Esophagus squamous epithelium (tissue), 5 donors: ENCODE measurements around the gene DNMT3A. TPM values are rescaled to one million over a fixed set of nuclear protein-coding genes. Genes with fewer than 3 reads are reported as not detected.

Experiments used
- DNase-seq: peaks from one replicate; lab custom pipeline; 2025; lab: John Stamatoyannopoulos, UW
- H3K27ac ChIP-seq, 4 donors: fragments of 200-600 bp; sonication (generic); one replicate each; pipeline ENCODE4 v1.5.1; 2016 to 2019; ENCODE audit warnings: mild to moderate bottlenecking in 1 of 4
- H3K27me3 ChIP-seq, 4 donors: fragments of 200-600 bp; sonication (generic); 1 replicate in 3 of 4; 2 replicates in 1 of 4; pipeline versions ENCODE4 v1.5.1 to v1.6.0; 2017 to 2021; ENCODE audit warnings: antibody characterized with exemption in 1 of 4
- H3K36me3 ChIP-seq, 3 donors: fragments of 200-600 bp; sonication (generic); one replicate each; pipeline ENCODE4 v1.5.1; 2016 to 2019
- H3K4me1 ChIP-seq, 3 donors: fragments of 200-600 bp; sonication (generic); one replicate each; pipeline ENCODE4 v1.5.1; 2017 to 2019
- H3K4me3 ChIP-seq, 4 donors: fragments of 200-600 bp; sonication (generic); 1 replicate in 3 of 4; 2 replicates in 1 of 4; pipeline ENCODE4 v1.5.1; 2016 to 2019; ENCODE audit warnings: mild to moderate bottlenecking in 2 of 4, moderate library complexity in 1 of 4
- H3K9me3 ChIP-seq, 3 donors: fragments of 200-600 bp; sonication (generic); one replicate each; pipeline ENCODE4 v1.5.1; 2016 to 2019
- POLR2A ChIP-seq, 4 donors: fragments of 450-650 bp; IDR thresholded peaks; one replicate each; pipeline ENCODE4 v1.6.1; 2017; ENCODE audit warnings: antibody characterized with exemption in 4 of 4, mild to moderate bottlenecking in 4 of 4, moderate library complexity in 3 of 4
- WGBS, 2 donors: methylation state at CpG; one replicate each; pipeline ENCODE4 v1.1.5; 2018; 5-methylcytosine and 5-hydroxymethylcytosine counted together
- intact Hi-C: fragments of 100-400 bp; cut with DNase I; formaldehyde crosslinking; loops from one replicate; pipeline ENCODE4 v1.15.0; 2022
- total RNA-seq, 4 donors: library from RNA; depleted of rRNA; stranded (reverse); fragments of >200 nt; gene quantifications; one replicate each; pipeline ENCODE4 v1.1.0, GENCODE V29; 2016
- TF ChIP-seq, protein P1 (sequence below), 6 experiments: fragments of 450-650 bp in 4 of 6; fragments of 200-600 bp in 2 of 6; sonication (generic) in 2 of 6; IDR thresholded peaks; one replicate each; pipeline ENCODE4 v1.5.1; 2016 to 2019; ENCODE audit warnings: antibody characterized with exemption in 6 of 6, mild to moderate bottlenecking in 4 of 6, moderate library complexity in 4 of 6
- donor health status: DM: yes; HTN: yes; CAD: no.

DNMT3A gene
- total RNA-seq, 4 donors from 2014 or later: 4.1 to 13.6 (median 8.2) TPM

GRCh38 chr2:25361261-25362048 is 19.7 kb upstream of the DNMT3A start:
- Histone ChIP-seq H3K27ac (peak overlapping the region in 3 of 4 donors; percentile 31 to 81 (median 48)), H3K36me3 (no peaks in the 10 kb centered on the region), H3K27me3 (no peaks in the 10 kb centered on the region), H3K9me3 (no peaks in the 10 kb centered on the region), H3K4me1 (peaks cover 5 to 43% (median 17%) of the 10 kb centered on the region in 3 donors), H3K4me3 (peak overlapping the region; percentile 28 to 56 (median 38))
- TF ChIP-seq, protein P1, sequence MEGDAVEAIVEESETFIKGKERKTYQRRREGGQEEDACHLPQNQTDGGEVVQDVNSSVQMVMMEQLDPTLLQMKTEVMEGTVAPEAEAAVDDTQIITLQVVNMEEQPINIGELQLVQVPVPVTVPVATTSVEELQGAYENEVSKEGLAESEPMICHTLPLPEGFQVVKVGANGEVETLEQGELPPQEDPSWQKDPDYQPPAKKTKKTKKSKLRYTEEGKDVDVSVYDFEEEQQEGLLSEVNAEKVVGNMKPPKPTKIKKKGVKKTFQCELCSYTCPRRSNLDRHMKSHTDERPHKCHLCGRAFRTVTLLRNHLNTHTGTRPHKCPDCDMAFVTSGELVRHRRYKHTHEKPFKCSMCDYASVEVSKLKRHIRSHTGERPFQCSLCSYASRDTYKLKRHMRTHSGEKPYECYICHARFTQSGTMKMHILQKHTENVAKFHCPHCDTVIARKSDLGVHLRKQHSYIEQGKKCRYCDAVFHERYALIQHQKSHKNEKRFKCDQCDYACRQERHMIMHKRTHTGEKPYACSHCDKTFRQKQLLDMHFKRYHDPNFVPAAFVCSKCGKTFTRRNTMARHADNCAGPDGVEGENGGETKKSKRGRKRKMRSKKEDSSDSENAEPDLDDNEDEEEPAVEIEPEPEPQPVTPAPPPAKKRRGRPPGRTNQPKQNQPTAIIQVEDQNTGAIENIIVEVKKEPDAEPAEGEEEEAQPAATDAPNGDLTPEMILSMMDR (IDR thresholded peaks at IDR 0.05): no peak
- no peak for TF ChIP-seq POLR2A (IDR thresholded peaks at IDR 0.05)
- 50 to 78% methylated on average over 17 to 18 of the region's 34 CpGs for WGBS, 2 donors
- DNase-seq: no peak
- intact Hi-C loops: no loop called here

DNA sequence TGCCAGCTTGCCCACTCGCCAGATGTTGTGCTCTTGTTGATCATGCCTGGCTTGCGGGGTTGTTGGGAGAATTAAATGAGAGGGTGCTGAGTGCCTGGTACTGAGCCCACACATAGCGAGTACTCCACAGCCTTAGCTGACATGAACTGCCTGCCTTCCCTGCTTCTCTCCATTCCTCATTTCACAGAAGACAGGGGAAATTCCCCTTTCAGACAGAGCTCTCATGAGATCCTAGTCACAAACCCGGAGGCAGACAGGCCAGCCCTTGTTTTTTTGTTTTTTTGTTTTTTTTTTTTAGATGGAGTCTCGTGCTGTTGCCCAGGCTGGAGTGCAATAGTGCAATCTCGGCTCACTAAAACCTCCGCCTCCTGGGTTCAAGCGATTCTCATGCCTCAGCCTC is 17.1 kb upstream of the DNMT3A start:
- H3K9me3 ChIP-seq: no peaks in the 10 kb centered on the region

GRCh38 chr2:25358249-25358815 is 16.6 kb upstream of the DNMT3A start:
- intact Hi-C loops: no loop called here
- DNase-seq: no peak
- H3K27me3 ChIP-seq: no peaks in the 10 kb centered on the region
- no peak overlapping the region for H3K27ac ChIP-seq
- H3K9me3 ChIP-seq: no peaks in the 10 kb centered on the region
- TF ChIP-seq, protein P1 (IDR thresholded peaks at IDR 0.05): no peak
- TF ChIP-seq POLR2A (IDR thresholded peaks at IDR 0.05): no peak
- no peaks in the 10 kb centered on the region for H3K36me3 ChIP-seq
- H3K4me1 ChIP-seq: peaks cover 5 to 18% (median 8%) of the 10 kb centered on the region in 3 donors
- WGBS, 2 donors: 93 to 98% methylated on average over 4 to 5 of the region's 6 CpGs
- H3K4me3 ChIP-seq: no peak overlapping the region

More for the DNA sequence above, 17.1 kb upstream of the DNMT3A start:
- intact Hi-C loops: no loop called here
- WGBS, 2 donors: 59 to 83% methylated on average over 5 to 8 of the region's 8 CpGs
- Histone ChIP-seq H3K4me1 (peaks cover 5 to 23% (median 8%) of the 10 kb centered on the region in 3 donors), H3K4me3 (no peak overlapping the region), H3K27me3 (no peaks in the 10 kb centered on the region), H3K36me3 (no peaks in the 10 kb centered on the region), H3K27ac (no peak overlapping the region)
- no peak for DNase-seq
- TF ChIP-seq, protein P1 (IDR thresholded peaks at IDR 0.05): no peak
- TF ChIP-seq POLR2A (IDR thresholded peaks at IDR 0.05): no peak

DNA sequence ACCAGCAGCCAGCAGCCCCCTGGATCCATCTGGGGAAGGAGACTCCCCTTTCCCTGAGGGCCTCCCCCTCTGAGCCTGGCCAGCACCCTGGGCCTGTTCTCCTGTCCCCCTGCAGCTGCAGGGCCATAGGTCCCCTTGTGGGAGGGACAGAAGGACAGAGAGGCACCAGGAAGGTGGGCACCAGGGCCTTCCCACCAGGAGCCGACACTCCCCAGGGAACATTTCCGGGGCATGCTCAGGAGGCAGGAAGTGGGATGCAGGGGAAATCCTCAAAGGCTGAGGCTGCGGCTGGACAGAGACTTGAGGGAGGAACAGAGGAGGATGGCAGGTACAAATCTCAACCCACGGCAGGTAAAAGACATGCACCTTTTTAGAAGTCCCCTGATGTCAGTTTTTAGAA is 14.4 kb upstream of the DNMT3A start:
- intact Hi-C loops: no loop called here
- no peak overlapping the region for H3K4me3 ChIP-seq
- H3K4me1 ChIP-seq: no peaks in the 10 kb centered on the region
- H3K27me3 ChIP-seq: no peaks in the 10 kb centered on the region
- TF ChIP-seq POLR2A (IDR thresholded peaks at IDR 0.05): no peak
- TF ChIP-seq, protein P1 (IDR thresholded peaks at IDR 0.05): no peak
- WGBS, 2 donors: 55 to 79% methylated on average over 2 to 4 of the region's 4 CpGs
- no peaks in the 10 kb centered on the region for H3K36me3 ChIP-seq
- no peak for DNase-seq
- H3K9me3 ChIP-seq: no peaks in the 10 kb centered on the region
- no peak overlapping the region for H3K27ac ChIP-seq

DNA sequence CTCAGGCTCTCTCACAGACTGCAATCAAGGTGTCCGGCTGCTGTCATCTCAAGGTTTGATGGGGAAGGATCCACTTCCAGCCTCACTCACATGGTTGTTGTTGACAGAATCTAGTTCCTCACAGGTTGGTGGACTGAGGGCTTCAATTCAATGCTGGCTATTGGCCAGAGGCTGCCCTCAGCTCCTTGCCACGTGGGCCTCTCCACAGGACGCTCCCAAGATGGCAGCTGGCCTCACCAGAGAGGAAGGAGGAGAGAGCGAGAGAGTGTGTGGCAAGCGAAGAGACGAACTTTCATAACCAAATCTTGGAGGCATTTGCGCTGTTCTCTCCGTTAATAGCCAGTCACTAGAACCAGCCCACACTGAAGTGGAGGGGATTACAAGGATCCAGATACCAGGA is 13.5 kb upstream of the DNMT3A start:
- TF ChIP-seq POLR2A (IDR thresholded peaks at IDR 0.05): no peak
- TF ChIP-seq, protein P1 (IDR thresholded peaks at IDR 0.05): no peak
- intact Hi-C loops: no loop called here
- no peaks in the 10 kb centered on the region for H3K4me1 ChIP-seq
- 79 to 89% methylated on average over 5 to 7 of the region's 8 CpGs for WGBS, 2 donors
- H3K4me3 ChIP-seq: no peak overlapping the region
- no peaks in the 10 kb centered on the region for H3K27me3 ChIP-seq
- no peak overlapping the region for H3K27ac ChIP-seq
- no peaks in the 10 kb centered on the region for H3K36me3 ChIP-seq
- no peaks in the 10 kb centered on the region for H3K9me3 ChIP-seq
- DNase-seq: no peak
